Activated effector memory CD4-positive, alpha-beta T cell treated with Interleukin-2 at 50 U/mL for 16 hours (primary cell): Measurements from ENCODE around the gene RAB3C.

ENCODE experiments used
- DNase-seq: peaks from one replicate; pipeline ENCODE4 v3.0.0-alpha.2; 2020

RAB3C gene

DNA sequence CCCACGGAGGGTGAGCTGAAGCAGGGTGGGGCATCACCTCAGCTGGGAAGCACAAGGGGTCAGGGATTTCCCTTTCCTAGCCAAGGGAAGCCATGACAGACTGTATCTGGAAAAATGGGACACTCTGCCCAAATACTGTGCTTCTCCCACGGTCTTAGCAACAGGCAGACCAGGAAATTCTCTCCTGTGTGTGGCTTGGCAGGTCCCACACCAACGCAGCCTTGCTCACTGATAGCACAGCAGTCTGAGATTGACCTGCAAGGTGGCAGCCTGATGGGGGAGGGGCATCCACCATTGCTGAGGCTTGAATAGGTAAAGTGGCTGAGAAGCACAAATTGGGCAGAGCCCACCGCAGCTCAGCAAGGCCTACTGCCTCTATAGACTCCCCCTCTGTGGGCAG, 23.2 kb downstream of the RAB3C start:
- DNase-seq: no peak

DNA sequence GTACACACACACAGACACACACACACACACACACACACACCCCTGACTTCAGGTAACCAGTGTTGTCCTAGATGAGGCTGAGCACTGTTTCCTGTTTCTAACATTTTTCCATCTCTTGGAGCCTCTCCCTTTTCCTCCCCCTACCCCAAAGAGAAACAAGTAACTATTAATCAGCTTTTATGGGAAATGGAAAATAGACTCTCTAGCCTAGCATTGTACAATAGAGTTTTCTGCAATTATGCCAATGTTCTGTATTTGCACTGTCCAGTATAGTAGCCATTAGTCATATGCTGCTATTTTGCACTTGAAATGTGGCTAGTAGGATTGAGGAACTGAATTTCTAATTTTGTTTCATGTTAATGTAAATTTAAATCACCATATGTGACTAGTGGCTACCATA, 33.1 kb downstream of the RAB3C start:
- DNase-seq: no peak

- no peak for DNase-seq
Measured at GRCh38 chr5:58617241-58617640, 34.4 kb downstream of the RAB3C start.

GRCh38 chr5:58620336-58620735, 37.5 kb downstream of the RAB3C start:
- DNase-seq: no peak

- DNase-seq: no peak
Measured at GRCh38 chr5:58622936-58623871, 40.3 kb downstream of the RAB3C start.

- no peak for DNase-seq
Measured at GRCh38 chr5:58628626-58629025, 45.8 kb downstream of the RAB3C start.

GRCh38 chr5:58629271-58630159, 46.6 kb downstream of the RAB3C start:
- DNase-seq: no peak

DNA sequence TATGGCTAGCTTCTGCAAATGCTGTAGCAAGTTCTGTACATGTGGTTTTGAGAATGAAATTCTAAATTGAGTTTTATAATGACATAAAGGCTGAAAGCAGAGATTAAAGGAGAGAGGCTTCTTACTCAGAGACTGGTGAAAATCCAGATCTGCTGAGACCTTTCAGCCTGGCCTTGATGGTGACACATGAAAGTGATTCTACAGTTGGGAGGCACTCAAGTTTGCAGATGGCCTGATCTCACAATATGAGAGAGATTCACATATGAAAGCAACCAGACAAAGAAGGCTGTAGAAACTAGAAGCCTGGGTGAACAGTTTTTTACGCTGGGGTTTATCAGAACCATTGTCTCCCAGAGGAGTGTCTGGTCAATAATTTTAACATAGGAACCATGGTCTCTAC, 49.0 kb downstream of the RAB3C start:
- DNase-seq: no peak

DNA sequence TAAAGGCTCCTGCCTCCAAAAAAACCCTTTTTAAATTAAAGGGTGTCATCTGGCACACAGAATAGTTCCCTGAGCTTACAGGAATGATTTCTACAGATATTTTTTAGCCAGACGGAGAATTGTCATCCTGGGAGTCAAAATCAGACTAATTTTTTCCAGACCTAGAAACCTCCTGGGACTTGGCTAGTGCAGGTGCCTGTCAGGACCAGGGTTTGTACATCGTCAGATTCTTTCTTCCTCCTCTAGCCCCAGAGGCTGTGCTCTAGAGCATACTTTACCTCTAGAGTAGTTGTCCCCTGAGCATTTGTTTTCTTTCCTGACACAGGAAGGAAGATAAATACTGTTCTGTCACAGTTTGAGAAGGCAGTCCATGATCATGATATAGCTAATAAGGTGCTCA, 52.5 kb downstream of the RAB3C start:
- DNase-seq: no peak

GRCh38 chr5:58640011-58640410, 57.1 kb downstream of the RAB3C start:
- DNase-seq: no peak

DNA sequence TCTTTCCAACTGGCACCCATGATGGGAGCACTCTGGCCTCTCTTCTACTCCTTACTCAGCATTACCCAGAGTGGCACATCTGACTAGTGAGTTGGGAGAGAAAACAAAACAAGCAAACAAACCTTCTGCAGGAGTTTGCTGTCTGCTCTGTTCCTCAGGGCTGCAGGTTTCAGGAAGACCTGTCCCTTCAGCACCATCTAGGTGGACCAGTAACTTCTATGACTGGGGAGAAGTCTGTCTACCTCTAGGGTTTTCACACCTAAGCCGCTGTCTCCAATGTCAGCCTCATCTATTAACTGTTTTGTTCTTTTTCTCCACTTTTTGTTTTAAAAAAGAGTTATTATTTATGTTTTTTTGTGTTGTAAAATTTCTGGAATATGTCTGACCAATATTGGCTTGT, 58.7 kb downstream of the RAB3C start:
- no peak for DNase-seq

DNA sequence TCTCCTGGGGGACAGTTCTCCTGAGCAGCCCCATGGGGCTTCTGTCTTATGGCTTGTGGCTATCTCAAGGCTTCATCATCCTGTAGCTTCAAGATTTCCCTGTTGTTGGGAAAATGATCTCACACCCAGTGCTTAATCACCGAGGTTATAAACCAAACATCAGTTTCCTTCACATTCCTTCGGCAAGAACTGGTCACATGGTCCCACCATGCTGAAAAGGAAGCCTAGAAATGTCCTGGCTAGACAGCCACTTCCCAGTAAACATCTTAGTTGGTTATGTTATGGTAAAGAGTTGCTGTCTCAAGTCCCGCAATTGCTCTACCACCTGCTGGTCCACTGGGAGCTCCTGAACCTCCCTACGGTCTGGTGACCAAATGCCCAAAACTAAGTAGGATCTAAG, 66.0 kb downstream of the RAB3C start:
- no peak for DNase-seq

GRCh38 chr5:58649716-58650115, 66.8 kb downstream of the RAB3C start:
- no peak for DNase-seq

DNA sequence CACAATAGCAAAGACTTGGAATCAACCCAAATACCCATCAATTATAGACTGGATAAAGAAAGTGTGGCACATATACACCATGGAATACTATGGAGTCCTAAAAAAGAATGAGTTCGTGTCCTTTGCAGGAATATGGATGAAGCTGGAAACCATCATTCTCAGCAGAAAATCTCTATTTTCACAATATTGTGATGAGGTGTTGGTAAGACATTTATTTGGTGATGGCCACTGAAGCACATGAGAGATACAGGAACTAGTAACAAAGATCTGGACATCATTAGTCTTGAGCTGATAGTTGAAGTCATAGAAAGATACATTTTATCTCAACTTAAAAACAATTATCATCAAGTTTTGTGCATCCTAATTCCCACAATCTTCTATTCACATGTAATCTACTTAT, 70.6 kb downstream of the RAB3C start:
- DNase-seq: no peak

DNA sequence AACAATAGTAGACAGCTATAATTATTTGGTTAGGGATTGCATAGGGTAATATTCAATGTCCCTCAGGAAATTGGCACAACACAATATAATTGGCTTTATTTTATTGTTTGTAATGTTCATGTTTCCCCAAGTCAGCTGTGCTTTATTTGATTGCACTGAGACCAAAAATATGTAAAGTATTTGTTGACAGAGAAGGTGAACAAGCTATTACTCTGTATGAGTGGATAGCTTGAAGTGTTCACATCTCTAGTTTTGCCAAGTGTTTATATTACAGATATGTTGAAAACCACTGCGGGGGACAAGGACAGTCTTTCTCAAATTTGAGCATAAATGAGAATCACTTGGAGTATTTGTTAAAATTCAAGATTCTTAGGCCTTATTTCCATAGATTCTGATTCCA, 83.3 kb downstream of the RAB3C start:
- DNase-seq: no peak

- no peak for DNase-seq
Measured at GRCh38 chr5:58666598-58667581, 84.0 kb downstream of the RAB3C start.

DNA sequence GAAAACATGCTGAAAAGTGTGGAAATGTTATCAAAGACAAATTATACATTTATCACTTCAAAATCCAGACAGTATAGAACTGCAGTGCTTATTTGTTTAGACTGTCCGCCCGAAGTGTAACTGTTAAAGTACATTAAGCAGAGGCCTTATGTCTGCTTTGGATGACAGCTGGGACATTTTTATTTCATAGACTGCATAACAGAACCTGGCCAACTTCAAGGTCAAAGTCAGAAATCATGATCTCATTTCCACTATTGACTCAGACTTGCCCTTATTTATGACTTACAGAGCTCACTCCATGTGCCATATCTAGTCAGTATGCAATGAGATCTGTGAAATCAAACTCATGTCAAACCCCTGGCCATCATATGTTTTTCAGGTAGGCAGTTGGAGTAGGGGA, 87.7 kb downstream of the RAB3C start:
- no peak for DNase-seq

DNA sequence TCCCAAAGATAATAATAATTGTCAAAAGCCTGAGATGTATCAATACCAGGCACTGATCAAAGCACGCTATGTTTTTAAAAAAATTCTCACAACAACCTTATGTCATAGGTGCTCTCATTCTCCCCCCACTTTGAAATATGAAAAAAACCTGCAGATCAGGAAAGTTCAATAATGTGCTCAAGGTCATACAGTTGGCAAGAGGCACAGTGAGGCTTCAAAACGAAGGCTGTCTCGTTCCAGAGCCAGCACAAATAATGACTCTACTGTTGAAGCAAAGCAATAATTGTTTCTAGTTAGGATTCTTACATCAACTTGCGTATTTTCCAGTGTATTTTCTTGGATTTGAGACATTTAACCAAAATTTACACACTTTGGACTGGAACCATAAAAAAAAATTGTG, 88.3 kb downstream of the RAB3C start:
- no peak for DNase-seq

GRCh38 chr5:58672521-58672920, 89.6 kb downstream of the RAB3C start:
- no peak for DNase-seq

DNA sequence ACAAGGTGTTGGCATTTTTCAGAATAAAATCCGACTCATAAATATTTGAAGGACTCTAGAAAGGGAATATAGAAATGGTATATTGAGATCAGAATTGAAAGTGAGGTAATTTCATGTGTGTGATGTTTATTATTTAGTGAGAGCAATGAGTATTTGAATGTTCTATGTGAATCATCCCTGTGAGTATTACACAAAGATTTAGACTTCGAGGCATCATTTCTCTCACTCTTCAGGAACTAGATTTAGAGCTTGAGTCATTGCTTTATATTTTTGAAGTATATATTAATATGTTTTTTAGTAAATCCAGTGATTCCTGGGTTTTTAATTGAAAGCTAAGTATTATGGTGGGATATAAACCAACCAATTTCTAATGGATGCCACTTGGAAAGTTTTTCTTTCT, 91.2 kb downstream of the RAB3C start:
- DNase-seq: no peak

GRCh38 chr5:58674711-58675110, 91.8 kb downstream of the RAB3C start:
- DNase-seq: no peak

- no peak for DNase-seq
Measured at GRCh38 chr5:58675341-58675740, 92.5 kb downstream of the RAB3C start.

- no peak for DNase-seq
Measured at GRCh38 chr5:58677650-58678049, 94.8 kb downstream of the RAB3C start.
